NB4 (cell line): Measurements from ENCODE around the gene PLCH1.

Experiments used
- CTCF ChIP-seq: IDR thresholded peaks from one replicate; pipeline ENCODE4 v1.5.1; 2012; ENCODE audit warnings: low read depth, low read length
- POLR2A ChIP-seq: IDR thresholded peaks from 2 replicates; pipeline ENCODE4 v1.6.1; 2011; ENCODE audit warnings: mild to moderate bottlenecking; ENCODE audit not compliant: insufficient read length; ENCODE audit errors: extremely low read depth

- TF ChIP-seq POLR2A (no peak), CTCF (no peak)
Observed at GRCh38 chr3:155594526-155595187, 150.2 kb downstream of the PLCH1 start.
